Peyer's patch (tissue), 4 donors: Measurements from ENCODE around the gene CYP21A2. TPM values are rescaled to one million over a fixed set of nuclear protein-coding genes. Genes with fewer than 3 reads are reported as not detected.

Experiments used
- DNase-seq, 3 donors: peaks; one replicate each; pipeline ENCODE4 v3.0.0-alpha.2; 2017 to 2019
- H3K27ac ChIP-seq, 4 donors: fragments of 200-600 bp; sonication (generic); one replicate each; pipeline ENCODE4 v1.5.1; 2016 to 2019
- H3K27me3 ChIP-seq, 2 donors: fragments of 200-600 bp; sonication (generic); one replicate each; pipeline ENCODE4 v1.5.1; 2019
- H3K36me3 ChIP-seq, 3 donors: fragments of 200-600 bp; sonication (generic); one replicate each; pipeline ENCODE4 v1.5.1; 2016 to 2019
- H3K4me1 ChIP-seq, 4 donors: fragments of 200-600 bp; sonication (generic); one replicate each; pipeline ENCODE4 v1.5.1; 2016 to 2019
- H3K4me3 ChIP-seq, 4 donors: fragments of 200-600 bp; sonication (generic); 1 replicate in 3 of 4; 2 replicates in 1 of 4; pipeline ENCODE4 v1.5.1; 2016 to 2019; ENCODE audit warnings: mild to moderate bottlenecking in 1 of 4
- H3K9me3 ChIP-seq, 4 donors: fragments of 200-600 bp; sonication (generic); one replicate each; pipeline ENCODE4 v1.5.1; 2016 to 2019; ENCODE audit warnings: mild to moderate bottlenecking in 1 of 4
- POLR2A ChIP-seq, 2 donors: fragments of 450-650 bp; IDR thresholded peaks; one replicate each; pipeline ENCODE4 v1.5.1; 2017; ENCODE audit warnings: antibody characterized with exemption in 2 of 2, mild to moderate bottlenecking in 2 of 2, moderate library complexity in 2 of 2
- total RNA-seq, 4 donors: library from RNA; depleted of rRNA; stranded (reverse); fragments of >200 nt; gene quantifications; one replicate each; pipeline ENCODE4 v1.1.0, GENCODE V29; 2016
- TF ChIP-seq, protein P1 (sequence below), 6 experiments: fragments of 450-650 bp in 4 of 6; fragments of 200-600 bp in 2 of 6; sonication (generic) in 1 of 6; IDR thresholded peaks; one replicate each; pipeline ENCODE4 v1.5.1; 2017 to 2019; ENCODE audit warnings: antibody characterized with exemption in 6 of 6, mild to moderate bottlenecking in 3 of 6, moderate library complexity in 1 of 6

Gene CYP21A2
- total RNA-seq, 4 donors from 2014 or later = 1.2 TPM; not detected in 3

- H3K9me3 ChIP-seq = no peaks in the 10 kb centered on the region
- no peak overlapping the region for H3K4me3 ChIP-seq
- no peaks in the 10 kb centered on the region for H3K4me1 ChIP-seq
- no peak for DNase-seq
- H3K27me3 ChIP-seq = no peaks in the 10 kb centered on the region
- H3K27ac ChIP-seq = no peak overlapping the region
- TF ChIP-seq, protein P1, sequence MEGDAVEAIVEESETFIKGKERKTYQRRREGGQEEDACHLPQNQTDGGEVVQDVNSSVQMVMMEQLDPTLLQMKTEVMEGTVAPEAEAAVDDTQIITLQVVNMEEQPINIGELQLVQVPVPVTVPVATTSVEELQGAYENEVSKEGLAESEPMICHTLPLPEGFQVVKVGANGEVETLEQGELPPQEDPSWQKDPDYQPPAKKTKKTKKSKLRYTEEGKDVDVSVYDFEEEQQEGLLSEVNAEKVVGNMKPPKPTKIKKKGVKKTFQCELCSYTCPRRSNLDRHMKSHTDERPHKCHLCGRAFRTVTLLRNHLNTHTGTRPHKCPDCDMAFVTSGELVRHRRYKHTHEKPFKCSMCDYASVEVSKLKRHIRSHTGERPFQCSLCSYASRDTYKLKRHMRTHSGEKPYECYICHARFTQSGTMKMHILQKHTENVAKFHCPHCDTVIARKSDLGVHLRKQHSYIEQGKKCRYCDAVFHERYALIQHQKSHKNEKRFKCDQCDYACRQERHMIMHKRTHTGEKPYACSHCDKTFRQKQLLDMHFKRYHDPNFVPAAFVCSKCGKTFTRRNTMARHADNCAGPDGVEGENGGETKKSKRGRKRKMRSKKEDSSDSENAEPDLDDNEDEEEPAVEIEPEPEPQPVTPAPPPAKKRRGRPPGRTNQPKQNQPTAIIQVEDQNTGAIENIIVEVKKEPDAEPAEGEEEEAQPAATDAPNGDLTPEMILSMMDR (IDR thresholded peaks at IDR 0.05) = no peak
- no peak for TF ChIP-seq POLR2A (IDR thresholded peaks at IDR 0.05)
- peaks cover 0 to 3% (median 0%) of the 10 kb centered on the region in 3 donors for H3K36me3 ChIP-seq
Observed at GRCh38 chr6:32075781-32076180, 37.6 kb downstream of the CYP21A2 start.

- H3K27ac ChIP-seq = no peak overlapping the region
Observed at GRCh38 chr6:32076321-32076809, 38.1 kb downstream of the CYP21A2 start.

GRCh38 chr6:32079566-32080290 is 41.5 kb downstream of the CYP21A2 start:
- Histone ChIP-seq H3K36me3 (no peaks in the 10 kb centered on the region), H3K27ac (peak overlapping the region in 1 of 4 donors; percentile 42), H3K27me3 (no peaks in the 10 kb centered on the region), H3K9me3 (no peaks in the 10 kb centered on the region), H3K4me1 (peaks cover 0 to 6% (median 0%) of the 10 kb centered on the region in 4 donors), H3K4me3 (no peak overlapping the region)
- TF ChIP-seq, protein P1 (IDR thresholded peaks at IDR 0.05) = no peak
- no peak for TF ChIP-seq POLR2A (IDR thresholded peaks at IDR 0.05)
- DNase-seq = no peak

More at GRCh38 chr6:32076321-32076809, 38.1 kb downstream of the CYP21A2 start:
- Histone ChIP-seq H3K4me3 (no peak overlapping the region), H3K36me3 (peaks cover 0 to 3% (median 0%) of the 10 kb centered on the region in 3 donors), H3K4me1 (no peaks in the 10 kb centered on the region), H3K9me3 (no peaks in the 10 kb centered on the region), H3K27me3 (no peaks in the 10 kb centered on the region)
- no peak for TF ChIP-seq POLR2A (IDR thresholded peaks at IDR 0.05)
- TF ChIP-seq, protein P1 (IDR thresholded peaks at IDR 0.05) = no peak
- DNase-seq = no peak

GRCh38 chr6:32081168-32081990 is 43.2 kb downstream of the CYP21A2 start:
- no peak overlapping the region for H3K4me3 ChIP-seq
- TF ChIP-seq, protein P1 (IDR thresholded peaks at IDR 0.05) = no peak
- TF ChIP-seq POLR2A (IDR thresholded peaks at IDR 0.05) = no peak

GRCh38 chr6:32082478-32082877 is 44.3 kb downstream of the CYP21A2 start:
- no peaks in the 10 kb centered on the region for H3K36me3 ChIP-seq
- H3K27me3 ChIP-seq = no peaks in the 10 kb centered on the region
- no peak for DNase-seq
- H3K4me1 ChIP-seq = peaks cover 0 to 22% (median 8%) of the 10 kb centered on the region in 4 donors
- no peak overlapping the region for H3K4me3 ChIP-seq
- no peaks in the 10 kb centered on the region for H3K9me3 ChIP-seq
- peak overlapping the region; percentile 12 to 68 (median 42) for H3K27ac ChIP-seq
- TF ChIP-seq, protein P1 (IDR thresholded peaks at IDR 0.05) = no peak
- no peak for TF ChIP-seq POLR2A (IDR thresholded peaks at IDR 0.05)

More at GRCh38 chr6:32081168-32081990, 43.2 kb downstream of the CYP21A2 start:
- Histone ChIP-seq H3K27me3 (no peaks in the 10 kb centered on the region), H3K4me1 (peaks cover 0 to 11% (median 0%) of the 10 kb centered on the region in 4 donors), H3K27ac (peak overlapping the region; percentile 11 to 68 (median 42)), H3K36me3 (no peaks in the 10 kb centered on the region), H3K9me3 (no peaks in the 10 kb centered on the region)
- peak in 1 of 3 donors; percentile 62 for DNase-seq
